ENCODE data around the gene CACFD1. TPM values are rescaled to one million over a fixed set of nuclear protein-coding genes. Genes with fewer than 3 reads are reported as not detected.

The CACFD1 gene
- polyA plus RNA-seq, 3 donors = 5.0 to 6.7 (median 5.1) TPM

DNA sequence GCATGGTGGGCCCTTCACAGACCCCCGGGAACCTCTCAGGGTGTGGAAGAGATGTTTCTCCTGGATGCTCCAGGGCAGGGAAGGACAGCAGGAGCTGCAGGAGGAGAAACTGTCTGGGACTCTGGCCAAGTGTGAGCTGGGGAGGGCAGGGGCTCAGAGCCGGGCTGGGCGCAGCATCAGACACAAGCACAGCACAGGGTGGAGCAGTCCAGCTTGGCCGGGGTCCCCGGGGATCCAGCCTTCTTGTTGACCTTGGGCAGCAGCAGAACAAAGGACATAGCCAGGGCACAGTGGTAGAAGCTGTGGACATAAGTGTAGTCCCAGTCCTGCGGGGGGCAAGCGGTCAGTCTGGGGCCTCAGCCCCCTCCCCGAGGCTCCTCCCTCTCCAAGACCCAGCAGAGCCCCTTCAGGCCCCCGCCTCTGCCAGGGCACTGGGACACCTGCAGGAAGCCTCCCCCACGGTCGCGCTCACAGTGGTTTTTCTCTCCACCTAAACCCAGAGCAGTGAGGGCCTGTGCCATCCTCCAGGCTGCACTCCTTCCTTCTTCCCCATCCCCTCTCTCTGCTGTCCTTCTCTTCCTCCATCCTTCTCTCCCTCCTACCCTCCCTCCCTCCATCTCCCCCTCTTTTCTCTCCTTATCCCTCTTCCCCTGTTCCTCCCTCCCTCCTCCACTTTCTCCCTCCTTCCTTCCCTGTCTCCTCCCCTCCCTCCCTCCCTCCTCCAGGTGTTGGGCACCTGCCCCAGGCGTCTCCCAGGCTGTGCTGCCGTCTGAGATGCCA lies 54.9 kb downstream of the CACFD1 start:
- H4K20me1 ChIP-seq (ENCODE audit: insufficient read depth, low read length) = no peaks in the 10 kb centered on the region
- peaks cover 4 to 7% (median 4%) of the 10 kb centered on the region in 3 donors for H3K27me3 Mint-ChIP-seq (ENCODE audit: low read depth in 3 of 3)
- no peaks in the 10 kb centered on the region for H3K4me1 ChIP-seq (ENCODE audit: control insufficient read depth in 1 of 2, insufficient read depth in 2 of 2, low read length in 2 of 2)
- H3K36me3 ChIP-seq (replicated peaks in 1 of 2; ENCODE audit: control insufficient read depth in 1 of 2, insufficient read depth in 2 of 2, low read length in 2 of 2) = no peaks in the 10 kb centered on the region
- no peak overlapping the region for H3K4me3 Mint-ChIP-seq
- H3K9me3 Mint-ChIP-seq = no peaks in the 10 kb centered on the region
- no peak overlapping the region for H2AFZ ChIP-seq (ENCODE audit: insufficient read depth, low read depth, low read length, poor library complexity, severe bottlenecking)
- no peak overlapping the region for H3K4me2 ChIP-seq (replicated peaks; ENCODE audit: extremely low read depth, low read length, poor library complexity, severe bottlenecking)
- no peak overlapping the region for H3K9ac ChIP-seq (ENCODE audit: insufficient read depth, low read length, poor library complexity, severe bottlenecking)
- H3K79me2 ChIP-seq (ENCODE audit: insufficient read depth, low read length) = no peaks in the 10 kb centered on the region
- H3K9me3 ChIP-seq (replicated peaks in 1 of 2; ENCODE audit: control insufficient read depth in 1 of 2, insufficient read depth in 1 of 2, low read length in 2 of 2) = no peaks in the 10 kb centered on the region
- TF ChIP-seq, protein P1, sequence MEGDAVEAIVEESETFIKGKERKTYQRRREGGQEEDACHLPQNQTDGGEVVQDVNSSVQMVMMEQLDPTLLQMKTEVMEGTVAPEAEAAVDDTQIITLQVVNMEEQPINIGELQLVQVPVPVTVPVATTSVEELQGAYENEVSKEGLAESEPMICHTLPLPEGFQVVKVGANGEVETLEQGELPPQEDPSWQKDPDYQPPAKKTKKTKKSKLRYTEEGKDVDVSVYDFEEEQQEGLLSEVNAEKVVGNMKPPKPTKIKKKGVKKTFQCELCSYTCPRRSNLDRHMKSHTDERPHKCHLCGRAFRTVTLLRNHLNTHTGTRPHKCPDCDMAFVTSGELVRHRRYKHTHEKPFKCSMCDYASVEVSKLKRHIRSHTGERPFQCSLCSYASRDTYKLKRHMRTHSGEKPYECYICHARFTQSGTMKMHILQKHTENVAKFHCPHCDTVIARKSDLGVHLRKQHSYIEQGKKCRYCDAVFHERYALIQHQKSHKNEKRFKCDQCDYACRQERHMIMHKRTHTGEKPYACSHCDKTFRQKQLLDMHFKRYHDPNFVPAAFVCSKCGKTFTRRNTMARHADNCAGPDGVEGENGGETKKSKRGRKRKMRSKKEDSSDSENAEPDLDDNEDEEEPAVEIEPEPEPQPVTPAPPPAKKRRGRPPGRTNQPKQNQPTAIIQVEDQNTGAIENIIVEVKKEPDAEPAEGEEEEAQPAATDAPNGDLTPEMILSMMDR (IDR thresholded peaks at IDR 0.05) = no peak
- intact Hi-C loops (cut with micrococcal nuclease) = no loop called here
- peaks cover 0 to 2% of the 10 kb centered on the region in 2 donors for H3K27me3 ChIP-seq (ENCODE audit: control insufficient read depth in 2 of 2, insufficient read depth in 2 of 2, low read length in 2 of 2)
- H3K27ac Mint-ChIP-seq = peak overlapping the region in 1 of 7 donors; percentile 69
- no peak for DNase-seq
- no peaks in the 10 kb centered on the region for H3K36me3 Mint-ChIP-seq
- H3K27ac ChIP-seq (ENCODE audit: low read depth in 1 of 2, low read length in 2 of 2) = no peak overlapping the region
- no peaks in the 10 kb centered on the region for H3K4me1 Mint-ChIP-seq
- WGBS (ENCODE audit: insufficient coverage) = 73% methylated on average over 6 of the region's 14 CpGs
- no peak overlapping the region for H3K4me3 ChIP-seq (replicated peaks in 1 of 3; ENCODE audit: low read depth in 2 of 3, low read length in 3 of 3)

DNA sequence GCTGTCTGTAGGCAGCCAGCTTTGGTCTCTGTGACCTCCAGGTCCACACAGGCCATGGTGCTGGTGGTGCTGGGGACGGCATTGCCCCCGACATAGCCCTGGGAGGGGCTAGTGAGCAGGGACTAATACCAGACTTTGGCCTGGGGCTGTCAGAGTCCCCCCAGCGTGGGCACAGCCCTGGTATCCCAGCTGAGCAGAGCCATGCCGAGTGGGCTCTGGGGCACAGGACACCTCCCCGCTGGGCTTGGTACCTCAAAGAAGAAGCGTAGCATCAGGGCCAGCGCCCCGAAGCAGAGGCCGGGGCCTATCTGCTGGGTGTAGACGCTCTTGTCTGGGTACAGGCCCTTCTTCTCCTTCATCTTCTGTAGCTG lies 55.4 kb downstream of the CACFD1 start:
- Histone ChIP-seq H3K9ac (ENCODE audit: insufficient read depth, low read length, poor library complexity, severe bottlenecking) (no peak overlapping the region), H3K27ac (ENCODE audit: low read depth in 1 of 2, low read length in 2 of 2) (no peak overlapping the region), H3K27me3 (ENCODE audit: control insufficient read depth in 2 of 2, insufficient read depth in 2 of 2, low read length in 2 of 2) (no peaks in the 10 kb centered on the region), H3K79me2 (ENCODE audit: insufficient read depth, low read length) (no peaks in the 10 kb centered on the region), H3K4me3 (replicated peaks in 1 of 3; ENCODE audit: low read depth in 2 of 3, low read length in 3 of 3) (no peak overlapping the region), H4K20me1 (ENCODE audit: insufficient read depth, low read length) (no peaks in the 10 kb centered on the region), H3K9me3 (replicated peaks in 1 of 2; ENCODE audit: control insufficient read depth in 1 of 2, insufficient read depth in 1 of 2, low read length in 2 of 2) (no peaks in the 10 kb centered on the region), H2AFZ (ENCODE audit: insufficient read depth, low read depth, low read length, poor library complexity, severe bottlenecking) (no peak overlapping the region), H3K36me3 (replicated peaks in 1 of 2; ENCODE audit: control insufficient read depth in 1 of 2, insufficient read depth in 2 of 2, low read length in 2 of 2) (no peaks in the 10 kb centered on the region), H3K4me1 (ENCODE audit: control insufficient read depth in 1 of 2, insufficient read depth in 2 of 2, low read length in 2 of 2) (no peaks in the 10 kb centered on the region), H3K4me2 (replicated peaks; ENCODE audit: extremely low read depth, low read length, poor library complexity, severe bottlenecking) (no peak overlapping the region)
- Mint-ChIP-seq H3K36me3 (no peaks in the 10 kb centered on the region), H3K27ac (no peak overlapping the region), H3K9me3 (no peaks in the 10 kb centered on the region), H3K27me3 (ENCODE audit: low read depth in 3 of 3) (peaks cover 0 to 3% (median 0%) of the 10 kb centered on the region in 3 donors), H3K4me1 (no peaks in the 10 kb centered on the region), H3K4me3 (no peak overlapping the region)
- intact Hi-C loops (cut with micrococcal nuclease) = no loop called here
- WGBS (ENCODE audit: insufficient coverage) = 94% methylated on average over 10 of the region's 10 CpGs
- TF ChIP-seq, protein P1 (IDR thresholded peaks at IDR 0.05) = no peak
- DNase-seq = no peak
